Epithelial cell of proximal tubule (primary cell): ENCODE results near the gene KIRREL1. TPM values are rescaled to one million over a fixed set of nuclear protein-coding genes. Genes with fewer than 3 reads are reported as not detected.

Experiments
- DNase-seq: peaks from one replicate; pipeline ENCODE4 v3.0.0-alpha.2; 2011; ENCODE audit warnings: low read depth
- H3K4me3 ChIP-seq: 2 replicates; pipeline ENCODE4 v1.5.1; 2011; ENCODE audit warnings: low read depth, mild to moderate bottlenecking, low read length
- total RNA-seq: library from RNA; depleted of rRNA; stranded (reverse); fragments of >200 nt; gene quantifications from 2 replicates; pipeline ENCODE4 v1.2.3, GENCODE V29; 2015
- TF ChIP-seq, protein P1 (sequence below): conservative IDR thresholded peaks from 2 replicates; pipeline ENCODE4 v1.5.1; 2012; ENCODE audit warnings: low read depth, mild to moderate bottlenecking, low read length

KIRREL1 gene
- total RNA-seq, 1 donor from 2014 or later, result 194 TPM

DNA sequence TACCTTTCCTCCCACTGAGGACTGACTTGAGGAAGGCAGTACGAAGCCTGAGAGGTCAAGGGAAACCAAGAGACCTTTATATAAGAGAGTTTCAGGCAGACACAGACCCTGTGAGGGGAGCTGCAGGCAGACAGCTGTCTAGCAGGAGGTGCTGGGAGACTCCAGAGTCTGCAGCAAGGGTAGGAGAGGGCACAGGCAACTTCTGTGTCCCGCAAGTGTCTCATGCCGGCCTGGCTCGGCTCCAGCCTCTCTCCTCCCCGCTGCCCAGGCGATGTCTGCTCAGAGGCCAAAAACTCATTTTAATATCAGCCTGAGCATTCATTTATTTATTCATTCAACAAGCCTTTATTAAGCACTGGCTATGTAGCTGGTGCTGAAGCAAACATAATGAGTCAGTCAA lies 83.0 kb downstream of the KIRREL1 start:
- DNase-seq, result no peak
- H3K4me3 ChIP-seq, result no peak overlapping the region
- TF ChIP-seq, protein P1, sequence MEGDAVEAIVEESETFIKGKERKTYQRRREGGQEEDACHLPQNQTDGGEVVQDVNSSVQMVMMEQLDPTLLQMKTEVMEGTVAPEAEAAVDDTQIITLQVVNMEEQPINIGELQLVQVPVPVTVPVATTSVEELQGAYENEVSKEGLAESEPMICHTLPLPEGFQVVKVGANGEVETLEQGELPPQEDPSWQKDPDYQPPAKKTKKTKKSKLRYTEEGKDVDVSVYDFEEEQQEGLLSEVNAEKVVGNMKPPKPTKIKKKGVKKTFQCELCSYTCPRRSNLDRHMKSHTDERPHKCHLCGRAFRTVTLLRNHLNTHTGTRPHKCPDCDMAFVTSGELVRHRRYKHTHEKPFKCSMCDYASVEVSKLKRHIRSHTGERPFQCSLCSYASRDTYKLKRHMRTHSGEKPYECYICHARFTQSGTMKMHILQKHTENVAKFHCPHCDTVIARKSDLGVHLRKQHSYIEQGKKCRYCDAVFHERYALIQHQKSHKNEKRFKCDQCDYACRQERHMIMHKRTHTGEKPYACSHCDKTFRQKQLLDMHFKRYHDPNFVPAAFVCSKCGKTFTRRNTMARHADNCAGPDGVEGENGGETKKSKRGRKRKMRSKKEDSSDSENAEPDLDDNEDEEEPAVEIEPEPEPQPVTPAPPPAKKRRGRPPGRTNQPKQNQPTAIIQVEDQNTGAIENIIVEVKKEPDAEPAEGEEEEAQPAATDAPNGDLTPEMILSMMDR, result no peak

DNA sequence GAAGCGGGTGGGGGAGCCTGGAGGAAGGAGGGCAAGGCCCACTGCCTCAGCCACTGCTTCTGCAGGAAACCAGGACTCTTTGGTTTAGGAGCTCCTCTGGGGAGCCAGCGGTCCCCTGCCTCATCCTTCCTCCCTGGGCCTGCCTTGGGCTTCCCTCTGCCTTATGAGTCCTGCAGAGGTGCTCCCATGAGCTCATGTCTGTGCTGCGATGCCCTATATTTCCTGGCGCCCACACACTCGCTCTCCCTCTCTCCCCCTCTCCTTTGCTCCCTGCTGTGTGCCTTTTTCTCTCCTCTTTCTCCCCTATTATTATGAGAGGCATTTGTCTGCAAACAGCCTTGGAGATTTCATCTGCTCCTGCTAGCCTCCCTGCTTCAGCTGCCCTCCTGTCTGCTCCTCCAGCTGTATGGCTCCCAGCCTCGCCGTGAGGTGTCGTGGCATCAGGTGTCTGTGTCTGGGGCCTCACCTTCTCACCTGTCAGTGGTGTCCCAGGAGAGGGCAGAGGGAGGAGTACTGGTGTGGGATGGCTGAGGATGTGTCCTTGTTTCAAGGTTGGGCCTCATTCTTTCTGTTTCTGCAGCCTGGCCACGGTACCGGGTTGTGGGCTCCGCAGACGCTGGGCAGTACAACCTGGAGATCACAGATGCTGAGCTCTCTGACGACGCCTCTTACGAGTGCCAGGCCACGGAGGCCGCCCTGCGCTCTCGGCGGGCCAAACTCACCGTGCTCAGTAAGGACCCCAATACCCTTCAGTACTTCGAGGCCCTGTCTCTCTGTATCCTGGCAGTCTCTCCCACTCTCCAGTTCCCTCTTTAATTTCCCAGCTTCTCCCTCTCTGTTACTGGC lies 84.2 kb downstream of the KIRREL1 start:
- TF ChIP-seq, protein P1, result no peak
- no peak overlapping the region for H3K4me3 ChIP-seq
- DNase-seq, result no peak

DNA sequence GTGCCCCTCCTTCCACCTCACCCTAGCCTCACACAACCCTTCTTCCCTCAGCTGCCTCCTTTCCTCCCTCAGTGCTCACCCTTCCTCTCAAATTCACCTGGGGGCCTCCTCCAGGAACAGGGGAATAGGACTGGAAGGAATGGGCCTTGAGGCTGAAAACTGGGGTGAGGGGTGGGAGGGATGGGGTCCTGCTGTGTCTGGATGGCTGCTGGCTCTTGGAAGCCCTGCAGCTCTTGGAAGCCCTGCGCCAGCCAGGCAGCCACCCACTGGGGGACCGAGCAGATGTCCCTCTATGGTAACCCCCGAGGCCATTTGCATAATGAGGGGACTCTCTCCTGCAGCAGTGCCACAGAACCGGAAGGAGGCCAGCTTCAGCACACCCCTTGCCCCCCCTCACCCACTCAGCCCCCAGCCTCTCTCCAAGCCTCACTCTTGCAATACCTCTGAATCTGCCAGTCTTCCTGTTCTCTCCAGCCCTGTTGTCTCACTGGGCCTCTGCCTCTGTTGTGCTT lies 85.2 kb downstream of the KIRREL1 start:
- TF ChIP-seq, protein P1, result no peak
- DNase-seq, result no peak
- no peak overlapping the region for H3K4me3 ChIP-seq

DNA sequence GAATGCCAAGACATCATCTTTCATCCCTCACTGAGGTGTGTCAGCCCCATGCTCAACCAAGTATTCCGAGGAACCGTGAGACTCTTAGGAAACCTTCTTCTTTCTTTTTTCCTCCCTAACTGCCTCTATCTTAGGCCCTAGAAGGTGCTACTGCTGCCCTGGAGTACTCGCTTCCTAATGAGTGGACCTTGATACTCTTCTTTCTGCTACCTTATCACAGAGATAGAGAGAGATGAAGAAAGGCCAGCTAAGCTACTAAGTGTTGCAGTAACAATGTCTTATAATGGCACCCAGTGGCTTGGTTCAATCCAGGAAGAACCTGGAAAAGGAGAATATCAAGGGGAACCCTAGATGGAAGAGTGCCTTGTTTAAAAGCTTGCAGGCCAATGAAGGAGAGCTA lies 86.6 kb downstream of the KIRREL1 start:
- no peak for DNase-seq
- TF ChIP-seq, protein P1, result no peak
- H3K4me3 ChIP-seq, result no peak overlapping the region

DNA sequence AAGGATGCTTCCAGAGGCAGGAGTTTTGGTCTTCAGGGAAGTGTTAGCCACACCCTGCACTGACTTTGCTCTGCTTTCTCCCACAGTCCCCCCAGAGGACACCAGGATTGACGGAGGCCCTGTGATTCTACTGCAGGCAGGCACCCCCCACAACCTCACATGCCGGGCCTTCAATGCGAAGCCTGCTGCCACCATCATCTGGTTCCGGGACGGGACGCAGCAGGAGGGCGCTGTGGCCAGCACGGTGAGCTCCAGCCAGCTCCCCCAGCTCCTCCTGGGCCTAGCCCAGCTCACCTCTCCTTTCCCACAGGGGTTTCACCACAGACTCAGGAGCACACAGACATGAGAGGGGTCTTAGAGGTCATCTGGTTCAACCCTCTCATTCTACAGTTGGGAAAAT lies 90.9 kb downstream of the KIRREL1 start:
- TF ChIP-seq, protein P1, result no peak
- DNase-seq, result no peak
- no peak overlapping the region for H3K4me3 ChIP-seq

DNA sequence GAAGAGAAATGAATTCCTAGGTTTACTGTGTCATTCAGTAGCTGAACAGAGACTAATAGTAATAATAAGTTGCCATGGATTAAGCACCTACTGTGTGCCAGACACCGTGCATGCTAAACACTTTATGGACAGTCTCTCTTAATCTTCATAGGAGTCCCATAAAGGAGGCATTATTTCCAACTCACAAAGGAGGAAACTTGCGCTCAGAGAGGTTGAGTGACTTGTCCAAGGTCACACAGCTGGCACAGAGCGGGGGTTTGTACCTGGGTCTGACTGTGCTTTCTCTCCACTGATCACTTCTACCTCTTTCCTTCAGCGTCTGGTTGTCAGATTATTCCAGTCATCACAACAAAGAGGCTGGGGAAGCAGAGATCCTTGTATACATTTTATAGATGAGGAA lies 91.3 kb downstream of the KIRREL1 start:
- TF ChIP-seq, protein P1, result no peak
- DNase-seq, result no peak
- no peak overlapping the region for H3K4me3 ChIP-seq
